KMS-11 (cell line): Measurements from ENCODE around the gene PSMC2.

Experiments
- H2AFZ ChIP-seq: fragments of 200-600 bp; sonication (generic); 2 replicates; pipeline ENCODE4 v1.6.1; 2016; ENCODE audit warnings: antibody characterized with exemption, mixed run types, low read depth
- H3K27ac ChIP-seq: fragments of 200-600 bp; sonication (generic); 2 replicates; pipeline ENCODE4 v1.6.1; 2016; ENCODE audit warnings: mild to moderate bottlenecking, mixed run types
- H3K27me3 ChIP-seq: fragments of 200-600 bp; sonication (generic); 2 replicates; pipeline ENCODE4 v1.6.1; 2017; ENCODE audit warnings: mild to moderate bottlenecking, low read depth, mixed run types, moderate library complexity; ENCODE audit not compliant: insufficient read depth
- H3K36me3 ChIP-seq: fragments of 200-600 bp; sonication (generic); 2 replicates; pipeline ENCODE4 v1.6.1; 2017; ENCODE audit warnings: mild to moderate bottlenecking, mixed run types; ENCODE audit not compliant: insufficient read depth
- H3K4me1 ChIP-seq: fragments of 200-600 bp; sonication (generic); 2 replicates; pipeline ENCODE4 v1.6.1; 2016; ENCODE audit warnings: mild to moderate bottlenecking, low read depth, mixed run types; ENCODE audit not compliant: poor library complexity, severe bottlenecking
- H3K4me2 ChIP-seq: fragments of 200-600 bp; sonication (generic); 2 replicates; pipeline ENCODE4 v1.7.0; 2016; ENCODE audit warnings: mild to moderate bottlenecking, mixed run types
- H3K4me3 ChIP-seq: fragments of 200-600 bp; sonication (generic); IDR thresholded peaks from 2 replicates; pipeline ENCODE4 v1.6.1; 2017; ENCODE audit warnings: low read depth, low read length, mixed read lengths; ENCODE audit not compliant: insufficient read depth
- H3K79me2 ChIP-seq: fragments of 200-600 bp; sonication (generic); 2 replicates; pipeline ENCODE4 v1.6.1; 2016; ENCODE audit warnings: low read depth, mixed run types; ENCODE audit not compliant: insufficient read depth
- H3K9ac ChIP-seq: fragments of 200-600 bp; sonication (generic); 2 replicates; pipeline ENCODE4 v1.6.1; 2016; ENCODE audit warnings: mild to moderate bottlenecking, mixed run types
- H4K20me1 ChIP-seq: fragments of 200-600 bp; sonication (generic); 2 replicates; pipeline ENCODE4 v1.6.1; 2016; ENCODE audit warnings: mild to moderate bottlenecking, mixed run types; ENCODE audit not compliant: insufficient read depth
- TF ChIP-seq, protein P1 (sequence below): fragments of 200-600 bp; sonication (generic); conservative IDR thresholded peaks from 2 replicates; pipeline ENCODE4 v1.6.1; 2017; ENCODE audit warnings: low read depth, mild to moderate bottlenecking, antibody characterized with exemption, low read length, moderate library complexity, mixed read lengths

Gene PSMC2

DNA sequence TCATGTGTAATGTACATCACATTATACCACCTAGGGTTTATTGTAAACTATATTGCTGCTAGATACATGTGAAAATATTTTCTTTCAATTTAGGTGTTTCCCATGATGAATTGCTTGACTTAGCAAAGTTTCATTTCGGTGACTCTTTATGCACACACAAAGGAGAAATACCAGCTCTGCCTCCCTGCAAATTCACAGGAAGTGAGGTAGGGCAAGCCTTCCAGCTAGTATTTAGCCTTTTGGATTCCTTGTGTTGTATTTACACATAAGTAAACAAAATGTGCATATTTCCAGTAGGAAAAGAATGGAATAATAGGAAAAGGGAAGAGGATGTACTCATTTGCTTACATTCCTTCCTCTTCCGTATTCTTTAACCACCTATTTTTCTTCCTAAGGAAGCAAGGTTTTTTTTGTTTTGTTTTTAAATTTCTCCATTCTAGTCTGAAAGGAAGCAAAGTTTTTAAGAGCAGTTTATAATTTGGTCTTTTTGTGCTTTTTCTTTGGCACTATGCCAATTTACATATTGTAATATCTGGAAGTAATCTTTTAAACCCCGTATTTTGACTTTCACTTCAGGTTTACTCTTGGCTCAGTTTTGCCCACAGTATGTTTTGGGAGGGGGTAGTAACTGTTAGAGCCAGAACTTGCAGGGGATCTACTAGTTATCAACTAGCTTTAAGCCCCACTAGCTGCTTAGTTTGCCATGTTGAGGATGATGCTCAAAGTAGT lies 39.8 kb upstream of the PSMC2 start:
- Histone ChIP-seq H3K4me3 (no peak overlapping the region), H3K27ac (no peak overlapping the region), H4K20me1 (no peaks in the 10 kb centered on the region), H3K27me3 (no peaks in the 10 kb centered on the region), H2AFZ (no peak overlapping the region), H3K9ac (no peak overlapping the region), H3K4me2 (no peak overlapping the region), H3K4me1 (peaks cover 3% of the 10 kb centered on the region), H3K79me2 (peaks cover 4% of the 10 kb centered on the region), H3K36me3 (peaks cover 32% of the 10 kb centered on the region; the same call in 1 of the 2 replicates)
- TF ChIP-seq, protein P1, sequence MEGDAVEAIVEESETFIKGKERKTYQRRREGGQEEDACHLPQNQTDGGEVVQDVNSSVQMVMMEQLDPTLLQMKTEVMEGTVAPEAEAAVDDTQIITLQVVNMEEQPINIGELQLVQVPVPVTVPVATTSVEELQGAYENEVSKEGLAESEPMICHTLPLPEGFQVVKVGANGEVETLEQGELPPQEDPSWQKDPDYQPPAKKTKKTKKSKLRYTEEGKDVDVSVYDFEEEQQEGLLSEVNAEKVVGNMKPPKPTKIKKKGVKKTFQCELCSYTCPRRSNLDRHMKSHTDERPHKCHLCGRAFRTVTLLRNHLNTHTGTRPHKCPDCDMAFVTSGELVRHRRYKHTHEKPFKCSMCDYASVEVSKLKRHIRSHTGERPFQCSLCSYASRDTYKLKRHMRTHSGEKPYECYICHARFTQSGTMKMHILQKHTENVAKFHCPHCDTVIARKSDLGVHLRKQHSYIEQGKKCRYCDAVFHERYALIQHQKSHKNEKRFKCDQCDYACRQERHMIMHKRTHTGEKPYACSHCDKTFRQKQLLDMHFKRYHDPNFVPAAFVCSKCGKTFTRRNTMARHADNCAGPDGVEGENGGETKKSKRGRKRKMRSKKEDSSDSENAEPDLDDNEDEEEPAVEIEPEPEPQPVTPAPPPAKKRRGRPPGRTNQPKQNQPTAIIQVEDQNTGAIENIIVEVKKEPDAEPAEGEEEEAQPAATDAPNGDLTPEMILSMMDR, result no peak

DNA sequence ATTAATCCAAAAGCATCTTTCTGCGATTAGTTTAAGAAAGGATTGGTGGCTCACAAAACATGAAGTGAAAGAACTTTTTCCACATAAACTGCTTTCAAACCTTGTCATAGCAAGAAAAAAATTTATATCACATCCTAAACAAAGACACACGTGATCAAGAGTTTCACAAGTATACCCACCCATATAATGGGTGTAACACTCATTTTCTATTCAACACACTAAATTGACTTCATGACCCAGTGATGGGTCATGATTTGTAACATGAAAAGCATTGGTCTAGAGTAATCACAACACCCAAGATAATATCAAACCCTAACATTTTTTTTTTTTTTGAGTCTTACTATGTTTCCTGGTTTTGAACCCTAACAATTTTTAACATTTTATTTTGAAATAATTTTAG lies 32.6 kb upstream of the PSMC2 start:
- no peaks in the 10 kb centered on the region; the same call in 1 of the 2 replicates for H4K20me1 ChIP-seq
- H3K4me3 ChIP-seq, result no peak overlapping the region
- H2AFZ ChIP-seq, result no peak overlapping the region
- H3K27me3 ChIP-seq, result no peaks in the 10 kb centered on the region
- no peaks in the 10 kb centered on the region for H3K4me1 ChIP-seq
- no peak overlapping the region for H3K9ac ChIP-seq
- 0 out of 2 replicates have a peak, but pooled peaks cover 7% of the 10 kb centered on the region for H3K79me2 ChIP-seq
- TF ChIP-seq, protein P1, result no peak
- H3K36me3 ChIP-seq, result peaks cover 35% of the 10 kb centered on the region; the same call in 1 of the 2 replicates
- no peak overlapping the region for H3K27ac ChIP-seq
- no peak overlapping the region for H3K4me2 ChIP-seq

DNA sequence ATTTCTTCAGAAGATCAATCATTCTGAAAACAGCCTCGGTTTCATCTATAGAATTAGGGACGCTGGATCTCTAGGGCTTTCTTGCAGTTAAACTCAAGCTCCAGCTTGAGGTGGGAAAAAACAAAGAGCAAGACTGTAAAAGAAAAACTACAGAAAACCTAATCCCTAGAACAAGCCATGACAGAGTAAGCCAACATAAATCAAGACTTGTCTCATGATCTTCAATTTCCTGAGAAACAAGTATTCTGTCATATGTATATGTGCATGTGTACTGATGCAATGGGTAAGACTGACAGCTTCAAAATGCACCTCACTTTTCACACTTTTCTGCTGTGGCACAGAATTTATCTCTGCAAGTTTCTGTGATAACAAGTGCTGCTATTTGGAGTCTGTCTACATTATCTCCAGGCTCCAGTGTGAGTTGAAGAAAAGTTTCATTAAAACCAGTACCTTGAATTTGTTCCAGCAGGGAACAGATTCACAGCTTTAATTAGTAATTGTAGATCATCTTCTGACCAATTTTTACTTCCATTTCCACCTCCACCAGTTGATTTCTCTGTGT lies 31.0 kb upstream of the PSMC2 start:
- Histone ChIP-seq H3K9ac (no peak overlapping the region), H3K4me1 (no peaks in the 10 kb centered on the region), H2AFZ (no peak overlapping the region), H3K79me2 (0 out of 2 replicates have a peak, but pooled peaks cover 7% of the 10 kb centered on the region), H3K36me3 (peaks cover 27% of the 10 kb centered on the region; the same call in 1 of the 2 replicates), H4K20me1 (no peaks in the 10 kb centered on the region; the same call in 1 of the 2 replicates), H3K4me3 (no peak overlapping the region), H3K4me2 (no peak overlapping the region), H3K27ac (no peak overlapping the region), H3K27me3 (no peaks in the 10 kb centered on the region)
- TF ChIP-seq, protein P1, result no peak

DNA sequence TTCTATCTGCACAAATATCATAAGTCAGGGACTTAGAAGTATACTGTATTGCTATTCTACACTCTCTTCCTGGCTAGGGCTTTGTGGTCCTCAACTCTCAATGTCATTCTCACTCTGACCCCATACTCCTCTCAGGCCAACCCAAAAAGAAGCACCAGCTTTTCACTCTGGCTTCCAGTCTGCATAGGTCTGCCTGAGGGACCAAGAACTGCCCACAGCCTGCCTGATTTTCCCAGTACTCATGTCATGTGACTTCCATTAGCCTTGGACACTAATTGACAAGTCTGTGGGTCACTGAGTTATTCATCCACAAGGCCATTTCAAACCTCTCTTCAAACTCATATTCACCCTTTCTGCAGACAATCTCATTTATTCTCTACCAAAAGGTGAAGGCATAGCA lies 30.4 kb upstream of the PSMC2 start:
- Histone ChIP-seq H4K20me1 (no peaks in the 10 kb centered on the region; the same call in 1 of the 2 replicates), H3K27me3 (no peaks in the 10 kb centered on the region), H3K4me1 (no peaks in the 10 kb centered on the region), H3K4me3 (no peak overlapping the region), H3K79me2 (0 out of 2 replicates have a peak, but pooled peaks cover 7% of the 10 kb centered on the region), H3K36me3 (peaks cover 30% of the 10 kb centered on the region; the same call in 1 of the 2 replicates), H3K27ac (peak overlapping the region; percentile 5; the same call in 1 of the 2 replicates), H2AFZ (no peak overlapping the region), H3K9ac (no peak overlapping the region), H3K4me2 (no peak overlapping the region)
- TF ChIP-seq, protein P1, result no peak
